IMR-90 (cell line): ENCODE data around the gene FAM89B.

ENCODE experiments used
- BHLHE40 ChIP-seq: fragments of 150-350 bp; IDR thresholded peaks from 2 replicates; pipeline ENCODE4 v1.6.1; 2016; ENCODE audit warnings: mild to moderate bottlenecking, low read depth, low read length
- CEBPB ChIP-seq: IDR thresholded peaks from 2 replicates; pipeline ENCODE4 v1.6.1; 2012; ENCODE audit warnings: low read depth, low read length, improper control_type of control experiment
- MAZ ChIP-seq: IDR thresholded peaks from 2 replicates; pipeline ENCODE4 v1.6.1; 2012; ENCODE audit warnings: low read depth, mild to moderate bottlenecking, low read length, improper control_type of control experiment, moderate library complexity, borderline replicate concordance
- POLR2A ChIP-seq: IDR thresholded peaks from 2 replicates; pipeline ENCODE4 v1.6.1; 2012; ENCODE audit warnings: mild to moderate bottlenecking, low read depth, low read length
- RAD21 ChIP-seq: IDR thresholded peaks from 2 replicates; pipeline ENCODE4 v1.6.1; 2012; ENCODE audit warnings: low read length, improper control_type of control experiment

DNA sequence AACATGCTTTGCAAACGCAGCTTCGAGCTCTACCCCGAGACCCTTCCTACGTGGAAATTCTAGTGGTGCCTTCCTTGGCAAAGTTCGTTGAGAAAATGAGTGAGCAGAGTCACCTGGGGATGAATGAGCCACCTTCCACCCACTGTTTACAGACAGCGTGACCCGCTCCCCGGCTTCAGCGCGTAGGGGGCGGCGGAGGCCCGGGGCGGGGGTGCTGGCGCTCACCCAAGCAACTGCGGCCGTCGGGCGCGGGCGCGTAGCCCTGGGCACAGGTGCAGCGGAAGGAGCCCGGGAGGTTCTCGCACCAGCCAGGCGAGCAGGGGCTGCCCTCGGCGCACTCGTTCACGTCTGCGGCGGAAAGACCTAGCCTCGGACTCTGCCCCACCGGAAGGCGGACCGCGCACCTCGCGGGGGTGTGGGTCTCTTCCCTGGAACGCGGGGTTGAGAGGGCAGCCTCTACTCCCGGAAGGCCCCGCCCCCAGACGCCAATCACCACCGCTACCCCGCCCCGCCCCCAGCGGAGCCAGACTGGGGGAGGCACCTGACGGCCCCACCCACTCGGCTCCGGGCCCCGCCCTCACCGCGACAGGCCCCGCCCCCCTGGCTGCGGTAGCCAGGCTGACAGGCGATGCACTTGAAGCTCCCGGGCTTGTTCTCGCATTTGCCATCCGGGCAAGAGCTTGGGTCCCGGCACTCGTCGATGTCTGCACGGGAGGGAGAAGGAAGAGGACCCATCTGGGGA lies 25.9 kb upstream of the FAM89B start:
- TF ChIP-seq BHLHE40 (no peak), CEBPB (no peak), RAD21 (no peak), POLR2A (no peak), MAZ (no peak)
